Progenitor cell of endocrine pancreas (in vitro differentiated cells): Measurements from ENCODE around the gene PRDX3. TPM values are rescaled to one million over a fixed set of nuclear protein-coding genes. Genes with fewer than 3 reads are reported as not detected.
"Not testable (repeated sequence)": the region's sequence is repeated elsewhere in the genome, so short reads cannot be mapped to it uniquely, and the experiment has no call there.

Experiments used
- DNase-seq: peaks from one replicate; pipeline ENCODE4 v3.0.0; 2021; ENCODE audit warnings: low spot score; ENCODE audit not compliant: unreplicated experiment
- H3K27ac Mint-ChIP-seq: 2 replicates; pipeline ENCODE4 v1.8.0; 2021; ENCODE audit warnings: mild to moderate bottlenecking, moderate library complexity, mixed read lengths
- H3K27me3 Mint-ChIP-seq: 2 replicates; pipeline ENCODE4 v1.8.0; 2021; ENCODE audit warnings: mixed read lengths
- H3K36me3 Mint-ChIP-seq: 2 replicates; pipeline ENCODE4 v1.8.0; 2022; ENCODE audit warnings: mixed read lengths; ENCODE audit not compliant: insufficient read depth
- H3K4me1 Mint-ChIP-seq: 2 replicates; pipeline ENCODE4 v1.8.0; 2021; ENCODE audit warnings: low read depth, mixed read lengths
- H3K4me3 Mint-ChIP-seq: 2 replicates; pipeline ENCODE4 v1.8.0; 2021; ENCODE audit warnings: low read depth, mild to moderate bottlenecking, moderate library complexity, mixed read lengths
- H3K9me3 Mint-ChIP-seq: 2 replicates; pipeline ENCODE4 v1.8.0; 2021; ENCODE audit warnings: low read depth, mixed read lengths
- CTCF ChIP-seq: fragments of 200-600 bp; sonication (generic); IDR thresholded peaks from one replicate; pipeline ENCODE4 v1.5.0; 2021; ENCODE audit warnings: antibody characterized with exemption, mild to moderate bottlenecking; ENCODE audit not compliant: unreplicated experiment
- total RNA-seq: library from RNA; stranded (reverse); gene quantifications from 2 replicates; pipeline ENCODE4 v1.2.1, GENCODE V29; 2021

The PRDX3 gene
- total RNA-seq, 1 donor from 2014 or later = 117 TPM

GRCh38 chr10:119189811-119190282 is 11.2 kb upstream of the PRDX3 start:
- H3K4me3 Mint-ChIP-seq = no peak overlapping the region
- DNase-seq = no peak
- H3K4me1 Mint-ChIP-seq = peaks cover 21% of the 10 kb centered on the region
- H3K27ac Mint-ChIP-seq = peak overlapping the region; percentile 86
- H3K9me3 Mint-ChIP-seq = no peaks in the 10 kb centered on the region
- H3K27me3 Mint-ChIP-seq = peaks cover 4% of the 10 kb centered on the region
- no peak for TF ChIP-seq CTCF
- H3K36me3 Mint-ChIP-seq = no peaks in the 10 kb centered on the region

DNA sequence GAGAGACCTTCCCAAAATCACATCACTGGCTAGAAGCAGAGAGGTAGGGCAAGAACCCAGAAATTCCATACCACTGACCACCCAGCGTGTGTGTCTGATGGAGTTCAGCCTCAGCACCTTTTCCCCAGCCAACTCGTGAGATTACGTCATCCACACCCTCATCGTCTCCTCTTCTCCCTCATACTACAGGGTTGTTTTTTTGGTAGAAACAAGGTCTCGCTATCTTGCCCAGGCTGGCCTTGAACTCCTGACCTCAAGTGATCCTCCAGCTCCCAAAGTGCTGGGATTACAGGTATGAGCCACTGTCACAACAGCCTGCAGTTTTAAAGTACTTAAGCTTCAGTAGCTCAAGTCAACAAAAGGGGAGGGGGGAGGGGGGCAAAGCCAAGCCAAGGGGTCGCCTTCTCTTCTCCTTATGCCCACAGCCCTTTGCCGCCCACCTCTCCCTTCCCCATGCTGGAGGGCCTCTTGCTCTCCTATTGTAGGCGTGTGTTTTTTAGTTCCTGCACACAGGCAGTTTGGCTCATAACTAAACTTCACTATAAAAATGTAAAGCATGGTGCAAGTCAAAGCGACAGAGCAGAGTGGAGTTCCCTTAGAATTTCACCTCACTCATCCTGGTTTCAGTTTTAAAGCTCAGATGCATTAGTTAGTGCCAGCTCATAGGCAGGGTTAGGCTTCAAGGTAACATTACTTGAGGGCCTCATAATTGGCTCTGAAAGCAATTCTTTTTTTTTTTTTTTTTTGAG is 5.2 kb upstream of the PRDX3 start:
- Mint-ChIP-seq H3K36me3 (peaks cover 3% of the 10 kb centered on the region), H3K9me3 (peaks cover 5% of the 10 kb centered on the region), H3K4me3 (no peak overlapping the region), H3K4me1 (peaks cover 8% of the 10 kb centered on the region), H3K27me3 (no peaks in the 10 kb centered on the region), H3K27ac (no peak overlapping the region)
- no peak for DNase-seq
- TF ChIP-seq CTCF = no peak

- DNase-seq, H3K27me3 Mint-ChIP-seq, H3K36me3 Mint-ChIP-seq, H3K9me3 Mint-ChIP-seq, H3K4me3 Mint-ChIP-seq, H3K27ac Mint-ChIP-seq: not testable (repeated sequence)
- peaks cover 15% of the 10 kb centered on the region for H3K4me1 Mint-ChIP-seq
Observed at GRCh38 chr10:119180850-119181400, 2.3 kb upstream of the PRDX3 start.

DNA sequence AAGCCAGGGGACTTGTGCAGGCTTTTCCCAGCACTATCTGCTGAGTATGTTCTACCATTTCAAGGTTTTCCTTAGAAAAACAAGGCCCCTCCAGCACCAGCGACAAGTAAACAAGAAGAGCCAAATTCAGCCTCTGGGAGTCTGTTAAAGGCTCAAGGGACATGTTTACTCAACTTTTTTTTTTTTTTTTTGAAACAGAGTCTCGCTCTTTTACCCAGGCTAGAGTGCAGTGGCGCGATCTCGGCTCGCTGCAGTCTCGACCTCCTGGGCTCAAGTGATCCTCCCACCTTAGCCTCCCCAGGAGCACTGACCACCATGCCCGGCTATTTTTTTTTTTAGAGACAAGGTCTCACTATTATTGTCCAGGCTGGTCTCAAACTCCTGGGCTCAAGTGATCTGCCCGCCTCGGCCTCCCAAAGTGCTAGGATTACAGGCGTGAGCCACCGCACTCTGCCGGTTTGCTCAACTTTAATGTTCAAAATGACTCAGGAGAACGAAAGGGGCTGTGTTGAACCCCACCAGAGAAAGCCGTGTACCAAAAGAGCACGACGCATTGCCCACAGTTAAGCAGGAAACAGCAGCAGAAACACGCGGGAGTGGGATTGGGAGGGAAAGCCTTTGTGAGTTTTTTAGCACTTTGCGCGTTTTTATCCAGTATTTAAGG is 772 bp downstream of the PRDX3 start:
- peak overlapping the region; percentile 95 for H3K4me3 Mint-ChIP-seq
- H3K9me3 Mint-ChIP-seq = no peaks in the 10 kb centered on the region
- DNase-seq = no peak
- peak overlapping the region; percentile 98 for H3K27ac Mint-ChIP-seq
- peaks cover 16% of the 10 kb centered on the region for H3K4me1 Mint-ChIP-seq
- TF ChIP-seq CTCF = no peak
- H3K36me3 Mint-ChIP-seq = peaks cover 8% of the 10 kb centered on the region
- H3K27me3 Mint-ChIP-seq = no peaks in the 10 kb centered on the region

DNA sequence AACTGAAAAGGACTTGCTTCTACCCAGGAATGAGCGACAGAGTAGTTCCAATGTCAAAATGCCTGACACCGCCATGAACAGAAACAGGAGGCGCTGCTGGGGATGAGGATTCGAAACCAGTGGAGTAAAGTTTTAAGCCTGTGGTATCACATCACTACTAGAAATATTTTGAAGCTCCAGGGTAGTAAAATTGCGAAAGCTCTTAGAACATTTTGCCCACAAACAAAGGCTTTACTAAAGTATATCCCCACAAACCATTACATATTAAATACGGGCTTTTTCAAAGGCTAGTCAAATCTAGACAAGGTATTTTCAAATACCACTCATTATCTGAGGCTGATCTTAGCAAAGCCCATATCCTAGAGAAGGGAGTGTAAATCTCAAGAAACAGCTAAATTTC is 2.4 kb downstream of the PRDX3 start:
- peaks cover 17% of the 10 kb centered on the region for H3K36me3 Mint-ChIP-seq
- no peak for DNase-seq
- no peaks in the 10 kb centered on the region for H3K9me3 Mint-ChIP-seq
- peak overlapping the region; percentile 19 for H3K4me3 Mint-ChIP-seq
- TF ChIP-seq CTCF = no peak
- no peaks in the 10 kb centered on the region for H3K27me3 Mint-ChIP-seq
- peaks cover 16% of the 10 kb centered on the region for H3K4me1 Mint-ChIP-seq
- peak overlapping the region; percentile 75 for H3K27ac Mint-ChIP-seq
